Measurements from ENCODE around the gene SPDYE4. TPM values are rescaled to one million over a fixed set of nuclear protein-coding genes. Genes with fewer than 3 reads are reported as not detected.

The SPDYE4 gene
- polyA plus RNA-seq, 10 donors, result 0.62 TPM; not detected in 9

- no peak for DNase-seq
These were observed 45.6 kb downstream of the SPDYE4 start for GRCh38 chr17:8712698-8713097.

GRCh38 chr17:8711291-8711690, 47.1 kb downstream of the SPDYE4 start:
- no peak for DNase-seq

- no peak for DNase-seq
These were observed 47.5 kb downstream of the SPDYE4 start for GRCh38 chr17:8710813-8711212.

GRCh38 chr17:8709006-8709405, 49.3 kb downstream of the SPDYE4 start:
- DNase-seq, result no peak

GRCh38 chr17:8708025-8708461, 50.3 kb downstream of the SPDYE4 start:
- no peak for DNase-seq

GRCh38 chr17:8707332-8708024, 50.9 kb downstream of the SPDYE4 start:
- peak in 1 of 3 donors; percentile 34 for DNase-seq

- no peak for DNase-seq
These were observed 51.9 kb downstream of the SPDYE4 start for GRCh38 chr17:8706431-8706830.

GRCh38 chr17:8705427-8705826, 52.9 kb downstream of the SPDYE4 start:
- DNase-seq, result no peak

GRCh38 chr17:8703001-8703400, 55.3 kb downstream of the SPDYE4 start:
- DNase-seq, result no peak

- DNase-seq, result no peak
These were observed 56.6 kb downstream of the SPDYE4 start for GRCh38 chr17:8701754-8702153.

- DNase-seq, result no peak
These were observed 57.1 kb downstream of the SPDYE4 start for GRCh38 chr17:8701221-8701620.

Other genes starting within 250 kb of the SPDYE4 start
- 100 to 1,000 TPM in 1 of 10 donors, 10 to 100 TPM in 9; 60.3 to 112 (median 71.4) TPM for gene MYH10, start 127.8 kb downstream of the SPDYE4 start, polyA plus RNA-seq (ENCODE audit: insufficient read length in 10 of 10)
- under 1 TPM in 2 of 10 donors, not detected in 8; 0.19 to 0.68 TPM for gene CCDC42, start 13.7 kb downstream of the SPDYE4 start, polyA plus RNA-seq (ENCODE audit: insufficient read length in 10 of 10)
- under 1 TPM; 0.13 to 0.94 (median 0.30) TPM for gene MFSD6L, start 40.8 kb upstream of the SPDYE4 start, polyA plus RNA-seq (ENCODE audit: insufficient read length in 10 of 10)
- 1 to 10 TPM; 2.8 to 7.9 (median 4.7) TPM for gene PIK3R6, start 109.1 kb upstream of the SPDYE4 start, polyA plus RNA-seq (ENCODE audit: insufficient read length in 10 of 10)
- 1 to 10 TPM in 8 of 10 donors, under 1 TPM in 2; 0.79 to 5.2 (median 1.6) TPM for gene PIK3R5, start 207.2 kb upstream of the SPDYE4 start, polyA plus RNA-seq (ENCODE audit: insufficient read length in 10 of 10)